ENCODE data around the gene SCUBE1. TPM values are rescaled to one million over a fixed set of nuclear protein-coding genes. Genes with fewer than 3 reads are reported as not detected.

SCUBE1 gene
- total and polyA plus RNA-seq, 10 of the 15 experiments (the other 5 are each of a cell fraction or from before 2014, with no cell fraction given): not detected

GRCh38 chr22:43273902-43274484 lies 69.2 kb downstream of the SCUBE1 start (continued):
- TF ChIP-seq ZZZ3 (IDR thresholded peaks at IDR 0.05; ENCODE audit: control insufficient read depth, insufficient read length, low read depth): no peak
- no peak for TF ChIP-seq TAF1 (IDR thresholded peaks at IDR 0.05; ENCODE audit: borderline replicate concordance, low read depth, low read length)
- TF ChIP-seq RAD21 (IDR thresholded peaks at IDR 0.05; ENCODE audit: insufficient read depth, low read depth, low read length): peak; percentile 93
- TF ChIP-seq IKZF2 (IDR thresholded peaks at IDR 0.05): no peak
- TF ChIP-seq ASH2L (IDR thresholded peaks at IDR 0.05; ENCODE audit: borderline replicate concordance, low read depth): no peak
- no peak for TF ChIP-seq RFX5 (IDR thresholded peaks at IDR 0.05; ENCODE audit: low read depth, low read length)
- TF ChIP-seq MEF2B (IDR thresholded peaks at IDR 0.05; ENCODE audit: partially characterized antibody, poor library complexity, severe bottlenecking): no peak
- no peak for TF ChIP-seq CEBPB (IDR thresholded peaks at IDR 0.05; ENCODE audit: borderline replicate concordance in 1 of 2, low read depth in 2 of 2, low read length in 2 of 2)
- TF ChIP-seq, protein P1, sequence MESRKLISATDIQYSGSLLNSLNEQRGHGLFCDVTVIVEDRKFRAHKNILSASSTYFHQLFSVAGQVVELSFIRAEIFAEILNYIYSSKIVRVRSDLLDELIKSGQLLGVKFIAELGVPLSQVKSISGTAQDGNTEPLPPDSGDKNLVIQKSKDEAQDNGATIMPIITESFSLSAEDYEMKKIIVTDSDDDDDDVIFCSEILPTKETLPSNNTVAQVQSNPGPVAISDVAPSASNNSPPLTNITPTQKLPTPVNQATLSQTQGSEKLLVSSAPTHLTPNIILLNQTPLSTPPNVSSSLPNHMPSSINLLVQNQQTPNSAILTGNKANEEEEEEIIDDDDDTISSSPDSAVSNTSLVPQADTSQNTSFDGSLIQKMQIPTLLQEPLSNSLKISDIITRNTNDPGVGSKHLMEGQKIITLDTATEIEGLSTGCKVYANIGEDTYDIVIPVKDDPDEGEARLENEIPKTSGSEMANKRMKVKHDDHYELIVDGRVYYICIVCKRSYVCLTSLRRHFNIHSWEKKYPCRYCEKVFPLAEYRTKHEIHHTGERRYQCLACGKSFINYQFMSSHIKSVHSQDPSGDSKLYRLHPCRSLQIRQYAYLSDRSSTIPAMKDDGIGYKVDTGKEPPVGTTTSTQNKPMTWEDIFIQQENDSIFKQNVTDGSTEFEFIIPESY (IDR thresholded peaks at IDR 0.05): no peak

GRCh38 chr22:43272869-43273318 lies 70.3 kb downstream of the SCUBE1 start:
- no peak overlapping the region for H3K9ac ChIP-seq (ENCODE audit: control insufficient read depth, insufficient read depth, low read length)
- H3K4me1 ChIP-seq (ENCODE audit: control insufficient read depth, insufficient read depth, low read length): peaks cover 7% of the 10 kb centered on the region
- CTCF ChIA-PET: interaction anchor here (0.5 to 8.4 kb wide), 15 partner anchors 9 to 612 kb away, joined by 3 to 73 read pairs (median 4); no protein-coding TSS in a partner anchor
- no peaks in the 10 kb centered on the region for H3K36me3 ChIP-seq (ENCODE audit: control insufficient read depth in 2 of 2, insufficient read depth in 2 of 2, low read length in 1 of 2)
- intact Hi-C loops (cut with micrococcal nuclease; ENCODE audit: unreplicated experiment) (loop anchor here (5.0 kb wide), 1 partner anchor 41 kb away; no protein-coding TSS in a partner anchor), in situ Hi-C loops (cut with MboI) (no loop called here)
- H3K27me3 ChIP-seq (replicated peaks in 1 of 2; ENCODE audit: control insufficient read depth in 2 of 2, insufficient read depth in 2 of 2, low read length in 1 of 2): no peaks in the 10 kb centered on the region
- no peak overlapping the region for H3K4me3 ChIP-seq
- ATAC-seq (no peak), DNase-seq (ENCODE audit: low read depth, low spot score) (no peak), FAIRE-seq (no peak)
- SMC1A ChIA-PET (ENCODE audit: uncharacterized antibody, unreplicated experiment): interaction anchor here (1.3 to 3.9 kb wide), 5 partner anchors 8 to 113 kb away, joined by 4 to 48 read pairs (median 9); no protein-coding TSS in a partner anchor
- no peak overlapping the region for H3K27ac ChIP-seq (ENCODE audit: control insufficient read depth, insufficient read depth)
- POLR2A ChIA-PET: no interaction called here
- H4K20me1 ChIP-seq (ENCODE audit: control insufficient read depth, insufficient read depth): no peaks in the 10 kb centered on the region
- H3K4me2 ChIP-seq (ENCODE audit: control insufficient read depth, insufficient read depth): no peak overlapping the region
- H2AFZ ChIP-seq (ENCODE audit: control insufficient read depth, low read depth, low read length): no peak overlapping the region
- no peak for TF ChIP-seq CHD4 (IDR thresholded peaks at IDR 0.05)
- TF ChIP-seq POU2F2 (IDR thresholded peaks at IDR 0.05; ENCODE audit: borderline replicate concordance, low read depth, low read length): no peak
- no peak for TF ChIP-seq RAD21 (IDR thresholded peaks at IDR 0.05; ENCODE audit: insufficient read depth, low read depth, low read length)
- no peak for TF ChIP-seq MEF2B (IDR thresholded peaks at IDR 0.05; ENCODE audit: partially characterized antibody, poor library complexity, severe bottlenecking)
- TF ChIP-seq, protein P2, sequence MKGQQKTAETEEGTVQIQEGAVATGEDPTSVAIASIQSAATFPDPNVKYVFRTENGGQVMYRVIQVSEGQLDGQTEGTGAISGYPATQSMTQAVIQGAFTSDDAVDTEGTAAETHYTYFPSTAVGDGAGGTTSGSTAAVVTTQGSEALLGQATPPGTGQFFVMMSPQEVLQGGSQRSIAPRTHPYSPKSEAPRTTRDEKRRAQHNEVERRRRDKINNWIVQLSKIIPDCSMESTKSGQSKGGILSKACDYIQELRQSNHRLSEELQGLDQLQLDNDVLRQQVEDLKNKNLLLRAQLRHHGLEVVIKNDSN (IDR thresholded peaks at IDR 0.05; ENCODE audit: borderline replicate concordance, extremely low read length, insufficient read depth, low read depth, low read length): no peak
- no peaks in the 10 kb centered on the region for H3K79me2 ChIP-seq (ENCODE audit: control insufficient read depth, insufficient read depth, low read length)
- 54% methylated on average over 12 of the region's 12 CpGs for WGBS (ENCODE audit: insufficient coverage, insufficient replicate concordance, low lambda C conversion rate, missing lambda C conversion rate)
- BruUV-seq (replicated peaks): no TSS peak
- no peaks in the 10 kb centered on the region for H3K9me3 ChIP-seq (replicated peaks; ENCODE audit: control insufficient read depth, insufficient read depth, low read length)
- RAD21 ChIA-PET (ENCODE audit: unreplicated experiment): interaction anchor here (0.7 to 3.1 kb wide), 8 partner anchors 15 to 114 kb away, joined by 3 to 37 read pairs (median 6); no protein-coding TSS in a partner anchor

All from GM12878 (cell line).